ENCODE data around the gene RAB27A.

RAB27A gene

GRCh38 chr15:55234104-55234799, 55.4 kb downstream of the RAB27A start:
- DNase-seq: no peak
- intact Hi-C loops (cut with DNase I): no loop called here

- DNase-seq: no peak
- intact Hi-C loops (cut with DNase I): no loop called here
Measured at GRCh38 chr15:55231455-55231854, 58.2 kb downstream of the RAB27A start.

- intact Hi-C loops (cut with DNase I): no loop called here
- DNase-seq: no peak
Measured at GRCh38 chr15:55230953-55231352, 58.7 kb downstream of the RAB27A start.

GRCh38 chr15:55230051-55230670, 59.5 kb downstream of the RAB27A start:
- DNase-seq: no peak
- intact Hi-C loops (cut with DNase I): no loop called here

GRCh38 chr15:55226127-55226526, 63.5 kb downstream of the RAB27A start:
- DNase-seq: no peak
- intact Hi-C loops (cut with DNase I): no loop called here

GRCh38 chr15:55224892-55225291, 64.7 kb downstream of the RAB27A start:
- DNase-seq: no peak
- intact Hi-C loops (cut with DNase I): no loop called here

- DNase-seq: no peak
- intact Hi-C loops (cut with DNase I): no loop called here
Measured at GRCh38 chr15:55222588-55222987, 67.0 kb downstream of the RAB27A start.

- intact Hi-C loops (cut with DNase I): no loop called here
- no peak for DNase-seq
Measured at GRCh38 chr15:55221090-55222011, 68.3 kb downstream of the RAB27A start.

GRCh38 chr15:55220606-55221005, 69.0 kb downstream of the RAB27A start:
- intact Hi-C loops (cut with DNase I): no loop called here
- DNase-seq: no peak

GRCh38 chr15:55218056-55218455, 71.6 kb downstream of the RAB27A start:
- no peak for DNase-seq
- intact Hi-C loops (cut with DNase I): loop anchor here (5.0 kb wide), 1 partner anchor 219 kb away; no protein-coding TSS in a partner anchor

- intact Hi-C loops (cut with DNase I): no loop called here
- DNase-seq: no peak
Measured at GRCh38 chr15:55204464-55204863, 85.1 kb downstream of the RAB27A start.

GRCh38 chr15:55202206-55202605, 87.4 kb downstream of the RAB27A start:
- intact Hi-C loops (cut with DNase I): no loop called here
- DNase-seq: no peak

- DNase-seq: no peak
- intact Hi-C loops (cut with DNase I): no loop called here
Measured at GRCh38 chr15:55198706-55199105, 90.9 kb downstream of the RAB27A start.

- intact Hi-C loops (cut with DNase I): no loop called here
- DNase-seq: no peak
Measured at GRCh38 chr15:55197719-55198118, 91.9 kb downstream of the RAB27A start.

GRCh38 chr15:55197362-55197705, 92.3 kb downstream of the RAB27A start:
- no peak for DNase-seq
- intact Hi-C loops (cut with DNase I): no loop called here

GRCh38 chr15:55196458-55197361, 92.9 kb downstream of the RAB27A start, which contains the start of gene RSL24D1:
RSL24D1 (minus strand) TSS chr15:55196941; CDS start chr15:55196890, 51 bp downstream.
- intact Hi-C loops (cut with DNase I): no loop called here
- peak; percentile 94 to 99 (median 97) for DNase-seq

- DNase-seq: no peak
- intact Hi-C loops (cut with DNase I): no loop called here
Measured at GRCh38 chr15:55195996-55196395, 93.6 kb downstream of the RAB27A start.

GRCh38 chr15:55194256-55194655, 95.4 kb downstream of the RAB27A start:
- intact Hi-C loops (cut with DNase I): no loop called here
- DNase-seq: no peak

- intact Hi-C loops (cut with DNase I): no loop called here
- no peak for DNase-seq
Measured at GRCh38 chr15:55186331-55186730, 103.3 kb downstream of the RAB27A start.

GRCh38 chr15:55183679-55184078, 105.9 kb downstream of the RAB27A start:
- intact Hi-C loops (cut with DNase I): no loop called here

More at GRCh38 chr15:55183679-55184078, 105.9 kb downstream of the RAB27A start:
- no peak for DNase-seq
